GM12878 (cell line): ENCODE data around the gene MDFIC2. TPM values are rescaled to one million over a fixed set of nuclear protein-coding genes. Genes with fewer than 3 reads are reported as not detected.

Experiments
- ATAC-seq: fragments of 200-7000 bp; cut with Tn5 transposase; 3 replicates; pipeline ENCODE4 v1.9.1; 2020; ENCODE audit warnings: mild to moderate bottlenecking, moderate library complexity
- BruUV-seq: library from RNA; stranded (reverse); fragments of 400-500 nt; replicated peaks from 2 replicates; lab custom pipeline; 2021; lab: Mats Ljungman, UMichigan
- CTCF ChIA-PET: fragments of 300-600 bp; sonication (Branson Sonifier 250); formaldehyde crosslinking; extraction: SDS; loops from one replicate; lab custom pipeline; 2021; ENCODE audit warnings: inconsistent platforms; lab: Yijun Ruan, JAX
- POLR2A ChIA-PET: fragments of 350-600 bp; formaldehyde crosslinking; extraction: SDS; loops from one replicate; lab custom pipeline; 2021; ENCODE audit warnings: inconsistent platforms; lab: Charles Lee
- RAD21 ChIA-PET: fragments of 300-600 bp; sonication (Branson Sonifier 250); formaldehyde crosslinking; loops from one replicate; lab custom pipeline; 2023; ENCODE audit warnings: antibody characterized with exemption; ENCODE audit not compliant: unreplicated experiment; lab: Charles Lee
- SMC1A ChIA-PET: fragments of 300-600 bp; sonication (Branson Sonifier 250); formaldehyde crosslinking; loops from one replicate; lab custom pipeline; 2023; ENCODE audit not compliant: unreplicated experiment, uncharacterized antibody; lab: Charles Lee
- DNase-seq: peaks from one replicate; pipeline ENCODE4 v3.0.0-alpha.2; 2011; ENCODE audit warnings: low read depth, low spot score
- FAIRE-seq: peaks from 3 replicates; lab custom pipeline; 2011; peaks lifted over from hg19 to GRCh38; lab: Jason Lieb, UNC
- H2AFZ ChIP-seq: 2 replicates; pipeline ENCODE4 v1.6.0; 2011; ENCODE audit warnings: low read depth, low read length, control low read depth; ENCODE audit not compliant: control insufficient read depth
- H3K27ac ChIP-seq: 2 replicates; pipeline ENCODE4 v1.5.1; 2011; ENCODE audit warnings: control low read depth; ENCODE audit not compliant: control insufficient read depth, insufficient read depth
- H3K27me3 ChIP-seq, 2 experiments: replicated peaks in 1 of 2; 2 replicates each; pipeline versions ENCODE4 v1.6.0 to v1.6.1; 2011; ENCODE audit warnings: low read length in 1 of 2; ENCODE audit not compliant: control insufficient read depth in 2 of 2, insufficient read depth in 2 of 2
- H3K36me3 ChIP-seq, 2 experiments: 2 replicates each; pipeline ENCODE4 v1.5.1; 2011; ENCODE audit warnings: low read length in 1 of 2; ENCODE audit not compliant: control insufficient read depth in 2 of 2, insufficient read depth in 2 of 2
- H3K4me1 ChIP-seq: 2 replicates; pipeline ENCODE4 v1.6.1; 2011; ENCODE audit warnings: mild to moderate bottlenecking, low read length, moderate library complexity, mixed read lengths; ENCODE audit not compliant: control insufficient read depth, insufficient read depth
- H3K4me2 ChIP-seq: 2 replicates; pipeline ENCODE4 v1.6.0; 2011; ENCODE audit warnings: control low read depth; ENCODE audit not compliant: control insufficient read depth, insufficient read depth
- H3K4me3 ChIP-seq: fragments of 200-600 bp; sonication (generic); 2 replicates; pipeline ENCODE4 v1.5.1; 2016
- H3K79me2 ChIP-seq: 2 replicates; pipeline ENCODE4 v1.6.0; 2011; ENCODE audit warnings: low read length; ENCODE audit not compliant: control insufficient read depth, insufficient read depth
- H3K9ac ChIP-seq: 2 replicates; pipeline ENCODE4 v1.8.0; 2011; ENCODE audit warnings: low read length, control low read depth, mixed read lengths; ENCODE audit not compliant: control insufficient read depth, insufficient read depth
- H3K9me3 ChIP-seq: replicated peaks from 3 replicates; pipeline ENCODE4 v1.5.1; 2011; ENCODE audit warnings: mild to moderate bottlenecking, low read length; ENCODE audit not compliant: control insufficient read depth, insufficient read depth
- H4K20me1 ChIP-seq: 2 replicates; pipeline ENCODE4 v1.6.0; 2011; ENCODE audit not compliant: control insufficient read depth, insufficient read depth
- ASH2L ChIP-seq: fragments of 300-600, 200-600 bp; sonication (generic); IDR thresholded peaks from 2 replicates; pipeline ENCODE4 v1.6.1; 2017; ENCODE audit warnings: low read depth, mild to moderate bottlenecking, borderline replicate concordance
- BMI1 ChIP-seq: fragments of 450-650 bp; IDR thresholded peaks from 2 replicates; pipeline ENCODE4 v1.6.1; 2016; ENCODE audit warnings: mild to moderate bottlenecking, moderate library complexity, borderline replicate concordance
- FOS ChIP-seq: IDR thresholded peaks from 3 replicates; pipeline ENCODE4 v1.6.1; 2011; ENCODE audit warnings: borderline replicate concordance; ENCODE audit not compliant: insufficient read length; ENCODE audit errors: extremely low read depth
- FOXK2 ChIP-seq: fragments of 450-650 bp; IDR thresholded peaks from 2 replicates; pipeline ENCODE4 v1.6.1; 2017; ENCODE audit warnings: mild to moderate bottlenecking, moderate library complexity
- KAT2A ChIP-seq: conservative IDR thresholded peaks from 2 replicates; pipeline ENCODE4 v1.6.1; 2011; ENCODE audit warnings: low read depth, low read length; ENCODE audit not compliant: control insufficient read depth
- KDM1A ChIP-seq: fragments of 200-600 bp; sonication (generic); IDR thresholded peaks from 2 replicates; pipeline ENCODE4 v1.6.1; 2016; ENCODE audit warnings: borderline replicate concordance
- NR2C2 ChIP-seq: IDR thresholded peaks from 2 replicates; pipeline ENCODE4 v1.6.1; 2011; ENCODE audit warnings: borderline replicate concordance, low read depth; ENCODE audit not compliant: control insufficient read depth, insufficient read length
- SUPT20H ChIP-seq: IDR thresholded peaks from 2 replicates; pipeline ENCODE4 v1.6.1; 2011; ENCODE audit warnings: low read depth, mild to moderate bottlenecking, low read length, moderate library complexity, borderline replicate concordance; ENCODE audit not compliant: control insufficient read depth
- TAF1 ChIP-seq: IDR thresholded peaks from 2 replicates; pipeline ENCODE4 v1.6.1; 2011; ENCODE audit warnings: mild to moderate bottlenecking, low read depth, low read length, borderline replicate concordance
- YY1 ChIP-seq: IDR thresholded peaks from 2 replicates; pipeline ENCODE4 v1.6.1; 2011; ENCODE audit warnings: low read depth, mild to moderate bottlenecking, low read length
- WGBS: methylation state at CpG from one replicate; pipeline ENCODE4 v1.1.6; 2016; ENCODE audit warnings: low lambda C conversion rate; ENCODE audit not compliant: insufficient replicate concordance, insufficient coverage; ENCODE audit errors: missing lambda C conversion rate; 5-methylcytosine and 5-hydroxymethylcytosine counted together
- in situ Hi-C: fragments of 300-500 bp; cut with MboI; formaldehyde crosslinking; loops from 9 replicates; pipeline ENCODE4 v1.14.3; 2018; ENCODE audit warnings: mixed read lengths
- intact Hi-C: fragments of 100-400 bp; cut with micrococcal nuclease; formaldehyde crosslinking; loops from one replicate; pipeline ENCODE4 v1.14.2; 2022; ENCODE audit not compliant: unreplicated experiment
- polyA plus RNA-seq, 11 experiments: library from polyadenylated mRNA; depleted of rRNA in 4 of 11; unstranded in 6 of 11; stranded (reverse) in 5 of 11; fragments of >200 nt; fragmentation: Nextera tagmentation in 4 of 11; fragmentation: Illumina TruSeq in 1 of 11; extraction: Ambion mirVana in 4 of 11; extraction: Trizol in 1 of 11; gene quantifications; 1 replicate in 1 of 11; 2 replicates in 10 of 11; pipeline versions ENCODE4 v1.2.1 to v1.2.3, GENCODE V29; 2011 to 2016; ENCODE audit warnings: inconsistent platforms in 2 of 11, missing spikeins in 2 of 11, low read depth in 1 of 11
- total RNA-seq, 4 experiments: library from RNA; depleted of rRNA in 3 of 4; stranded (reverse); fragments of >200 nt in 3 of 4; fragmentation: Illumina TruSeq in 1 of 4; extraction: Trizol in 1 of 4; gene quantifications; 2 replicates each; pipeline versions ENCODE4 v1.2.1 to v1.2.3, GENCODE V29; 2013 to 2021
- TF ChIP-seq, protein P1 (sequence below): fragments of 450-650 bp; IDR thresholded peaks from 2 replicates; pipeline ENCODE4 v1.6.1; 2018; ENCODE audit warnings: borderline replicate concordance, mild to moderate bottlenecking; ENCODE audit not compliant: partially characterized antibody

The MDFIC2 gene
- total and polyA plus RNA-seq, 10 of the 15 experiments (the other 5 are each of a cell fraction or from before 2014, with no cell fraction given): not detected

DNA sequence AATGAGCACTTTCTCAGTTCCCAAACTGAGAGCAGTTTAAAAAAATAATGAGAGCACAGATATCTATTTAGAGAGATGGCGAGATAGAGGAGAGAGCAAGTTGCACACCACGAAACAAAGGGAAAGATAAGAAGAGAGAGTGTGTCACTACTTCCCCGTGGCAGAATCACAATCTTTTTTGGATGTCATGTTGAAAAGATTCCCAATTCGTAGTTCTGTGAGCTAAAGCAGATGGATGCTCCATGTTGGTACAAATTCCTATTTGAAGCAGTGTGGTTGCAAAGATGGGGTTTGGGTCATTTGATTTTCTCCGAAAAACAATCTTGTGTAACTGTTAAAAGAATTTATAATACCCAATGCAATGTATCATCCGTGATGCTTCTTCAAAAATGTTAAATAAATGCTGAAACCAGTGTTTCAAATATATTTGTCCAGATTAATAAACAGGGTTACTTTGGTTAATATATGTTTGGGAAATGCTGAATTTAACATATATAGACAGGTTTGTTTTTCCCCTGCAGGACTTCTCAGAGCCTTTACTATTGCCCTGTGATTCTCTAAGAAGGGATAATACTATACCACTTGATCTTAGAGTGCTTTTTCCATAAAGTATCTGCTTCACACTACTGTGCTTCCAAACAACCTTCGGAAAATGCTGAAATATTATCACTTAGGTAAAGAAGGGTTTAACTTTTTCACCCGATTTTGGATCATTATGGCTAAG, 128.5 kb downstream of the MDFIC2 start:
- ChIA-PET POLR2A (no interaction called here), CTCF (no interaction called here), SMC1A (no interaction called here), RAD21 (no interaction called here)
- Histone ChIP-seq H3K4me1 (peaks cover 19% of the 10 kb centered on the region), H3K79me2 (no peaks in the 10 kb centered on the region), H3K4me3 (no peak overlapping the region), H3K9ac (no peak overlapping the region), H2AFZ (no peak overlapping the region), H3K27ac (no peak overlapping the region), H4K20me1 (no peaks in the 10 kb centered on the region), H3K36me3 (no peaks in the 10 kb centered on the region), H3K9me3 (no peaks in the 10 kb centered on the region), H3K4me2 (no peak overlapping the region), H3K27me3 (no peaks in the 10 kb centered on the region; a peak in 1 of 4 replicates)
- intact Hi-C loops (no loop called here), in situ Hi-C loops (no loop called here)
- no TSS peak for BruUV-seq
- ATAC-seq (no peak), DNase-seq (no peak), FAIRE-seq (no peak)
- TF ChIP-seq YY1 (no peak), NR2C2 (no peak), TAF1 (no peak), KDM1A (no peak), SUPT20H (no peak), FOS (no peak), BMI1 (no peak), FOXK2 (no peak), ASH2L (no peak), KAT2A (no peak)
- TF ChIP-seq, protein P1, sequence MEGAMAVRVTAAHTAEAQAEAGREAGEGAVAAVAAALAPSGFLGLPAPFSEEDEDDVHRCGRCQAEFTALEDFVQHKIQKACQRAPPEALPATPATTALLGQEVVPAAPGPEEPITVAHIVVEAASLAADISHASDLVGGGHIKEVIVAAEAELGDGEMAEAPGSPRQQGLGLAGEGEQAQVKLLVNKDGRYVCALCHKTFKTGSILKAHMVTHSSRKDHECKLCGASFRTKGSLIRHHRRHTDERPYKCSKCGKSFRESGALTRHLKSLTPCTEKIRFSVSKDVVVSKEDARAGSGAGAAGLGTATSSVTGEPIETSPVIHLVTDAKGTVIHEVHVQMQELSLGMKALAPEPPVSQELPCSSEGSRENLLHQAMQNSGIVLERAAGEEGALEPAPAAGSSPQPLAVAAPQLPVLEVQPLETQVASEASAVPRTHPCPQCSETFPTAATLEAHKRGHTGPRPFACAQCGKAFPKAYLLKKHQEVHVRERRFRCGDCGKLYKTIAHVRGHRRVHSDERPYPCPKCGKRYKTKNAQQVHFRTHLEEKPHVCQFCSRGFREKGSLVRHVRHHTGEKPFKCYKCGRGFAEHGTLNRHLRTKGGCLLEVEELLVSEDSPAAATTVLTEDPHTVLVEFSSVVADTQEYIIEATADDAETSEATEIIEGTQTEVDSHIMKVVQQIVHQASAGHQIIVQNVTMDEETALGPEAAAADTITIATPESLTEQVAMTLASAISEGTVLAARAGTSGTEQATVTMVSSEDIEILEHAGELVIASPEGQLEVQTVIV: no peak
- 18% methylated on average over 8 of the region's 8 CpGs for WGBS
